Ectodermal cell (in vitro differentiated cells): Measurements from ENCODE around the gene MT1A. TPM values are rescaled to one million over a fixed set of nuclear protein-coding genes. Genes with fewer than 3 reads are reported as not detected.

Experiments
- H3K27ac ChIP-seq: 2 replicates; pipeline ENCODE4 v1.7.0; 2013; ENCODE audit warnings: mild to moderate bottlenecking, low read depth, low read length; ENCODE audit not compliant: insufficient read depth, poor library complexity, severe bottlenecking
- H3K27me3 ChIP-seq: 2 replicates; pipeline ENCODE4 v1.7.0; 2013; ENCODE audit warnings: mild to moderate bottlenecking, low read length; ENCODE audit not compliant: insufficient read depth, control insufficient read depth, poor library complexity, severe bottlenecking
- H3K36me3 ChIP-seq: one replicate; pipeline ENCODE4 v1.7.0; 2013; ENCODE audit warnings: low read length; ENCODE audit not compliant: control insufficient read depth, insufficient read depth
- H3K4me1 ChIP-seq: one replicate; pipeline ENCODE4 v1.7.0; 2013; ENCODE audit warnings: low read length; ENCODE audit not compliant: control insufficient read depth, insufficient read depth
- H3K4me3 ChIP-seq: 2 replicates; pipeline ENCODE4 v1.7.0; 2013; ENCODE audit warnings: low read depth, low read length, control low read depth; ENCODE audit not compliant: insufficient read depth
- H3K9me3 ChIP-seq: 2 replicates; pipeline ENCODE4 v1.7.0; 2013; ENCODE audit warnings: mild to moderate bottlenecking, low read length, moderate library complexity; ENCODE audit not compliant: control insufficient read depth
- WGBS, 2 experiments: methylation state at CpG; one replicate each; pipeline ENCODE4 v1.1.7; 2013; ENCODE audit warnings: missing lambda C conversion rate in 2 of 2; 5-methylcytosine and 5-hydroxymethylcytosine counted together
- polyA plus RNA-seq, 4 experiments: library from polyadenylated mRNA; stranded (reverse); fragments of 50-300 nt; gene quantifications; one replicate each; pipeline ENCODE4 v1.2.3, GENCODE V29; 2013

MT1A gene
- polyA plus RNA-seq (2013, experiment 1 of 4), result not detected
- not detected for polyA plus RNA-seq (2013, experiment 2 of 4)
- polyA plus RNA-seq (2013, experiment 3 of 4), result not detected
- polyA plus RNA-seq (2013, experiment 4 of 4), result not detected

DNA sequence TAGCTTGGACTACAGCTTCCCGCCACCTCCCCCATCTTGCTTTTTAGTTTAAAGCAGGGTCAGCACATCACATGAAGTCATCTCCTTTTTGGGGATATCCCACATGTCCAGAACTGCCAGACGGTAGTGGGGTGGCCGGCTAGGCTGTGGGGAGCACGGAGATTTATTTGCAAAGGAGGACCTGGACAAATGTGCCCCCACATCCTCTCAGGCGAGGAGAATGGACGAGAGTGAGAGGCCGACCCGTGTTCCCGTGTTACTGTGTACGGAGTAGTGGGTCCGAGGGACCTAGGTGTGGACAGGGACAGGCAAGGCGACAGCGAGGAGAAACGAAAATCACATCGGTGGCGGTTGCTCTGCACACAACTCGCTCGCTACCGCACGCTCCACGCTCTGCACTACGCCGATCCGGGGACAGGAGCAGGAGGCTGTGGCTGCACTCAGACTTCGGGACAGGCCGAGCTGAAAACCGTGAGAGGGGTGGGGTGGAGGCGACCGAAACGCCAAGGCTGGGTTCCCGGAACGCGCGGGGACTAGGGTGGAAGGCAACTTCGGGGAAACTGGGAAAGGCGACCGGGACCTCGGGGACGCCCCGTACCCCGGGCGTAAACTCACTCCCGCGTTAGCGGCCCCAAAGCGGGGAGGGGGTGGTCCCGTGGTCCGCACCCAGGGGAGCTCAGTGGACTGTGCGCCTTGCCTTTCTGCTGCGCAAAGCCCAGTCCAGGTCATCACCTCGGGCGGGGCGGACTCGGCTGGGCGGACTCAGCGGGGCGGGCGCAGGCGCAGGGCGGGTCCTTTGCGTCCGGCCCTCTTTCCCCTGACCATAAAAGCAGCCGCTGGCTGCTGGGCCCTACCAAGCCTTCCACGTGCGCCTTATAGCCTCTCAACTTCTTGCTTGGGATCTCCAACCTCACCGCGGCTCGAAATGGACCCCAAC lies at the start of gene MT1A:
MT1A (plus strand) TSS at position 853 of the 937 bp plus-strand sequence; CDS start at position 926, 73 bp downstream.
- H3K4me1 ChIP-seq, result no peaks in the 10 kb centered on the region
- H3K27ac ChIP-seq, result no peak within 1 kb of the TSS
- 2 to 3% methylated on average over 68 of the region's 68 CpGs for WGBS, 2 experiments
- peaks cover 100% of the 10 kb centered on the region for H3K27me3 ChIP-seq
- H3K9me3 ChIP-seq, result no peaks in the 10 kb centered on the region
- H3K4me3 ChIP-seq, result peak within 1 kb of the TSS; percentile 23
- H3K36me3 ChIP-seq, result no peaks in the 10 kb centered on the region

DNA sequence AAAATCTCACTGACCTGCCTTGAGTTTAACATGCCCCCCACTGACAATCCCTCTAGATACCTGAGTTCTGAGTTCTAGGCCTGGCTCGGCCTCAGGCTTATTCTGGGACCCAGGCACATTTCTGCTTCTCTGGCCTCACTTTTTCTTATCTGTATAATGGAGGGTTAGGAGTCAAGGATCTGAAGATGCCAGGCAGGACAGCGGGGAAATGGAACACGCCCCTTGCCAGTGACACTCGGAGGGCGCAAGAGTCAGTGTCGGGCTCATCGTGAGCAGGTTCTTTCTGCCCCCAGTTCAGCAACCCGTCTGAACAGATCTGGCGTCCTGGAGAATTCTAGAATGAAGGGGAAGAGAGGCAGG lies 49.7 kb upstream of the MT1A start:
- H3K4me3 ChIP-seq, result peak overlapping the region; percentile 39
- WGBS, 2 experiments, result 49 to 56% methylated on average over 9 of the region's 9 CpGs
- H3K4me1 ChIP-seq, result peaks cover 4% of the 10 kb centered on the region
- H3K36me3 ChIP-seq, result no peaks in the 10 kb centered on the region
- H3K9me3 ChIP-seq, result no peaks in the 10 kb centered on the region
- H3K27ac ChIP-seq, result no peak overlapping the region
- H3K27me3 ChIP-seq, result peaks cover 68% of the 10 kb centered on the region

DNA sequence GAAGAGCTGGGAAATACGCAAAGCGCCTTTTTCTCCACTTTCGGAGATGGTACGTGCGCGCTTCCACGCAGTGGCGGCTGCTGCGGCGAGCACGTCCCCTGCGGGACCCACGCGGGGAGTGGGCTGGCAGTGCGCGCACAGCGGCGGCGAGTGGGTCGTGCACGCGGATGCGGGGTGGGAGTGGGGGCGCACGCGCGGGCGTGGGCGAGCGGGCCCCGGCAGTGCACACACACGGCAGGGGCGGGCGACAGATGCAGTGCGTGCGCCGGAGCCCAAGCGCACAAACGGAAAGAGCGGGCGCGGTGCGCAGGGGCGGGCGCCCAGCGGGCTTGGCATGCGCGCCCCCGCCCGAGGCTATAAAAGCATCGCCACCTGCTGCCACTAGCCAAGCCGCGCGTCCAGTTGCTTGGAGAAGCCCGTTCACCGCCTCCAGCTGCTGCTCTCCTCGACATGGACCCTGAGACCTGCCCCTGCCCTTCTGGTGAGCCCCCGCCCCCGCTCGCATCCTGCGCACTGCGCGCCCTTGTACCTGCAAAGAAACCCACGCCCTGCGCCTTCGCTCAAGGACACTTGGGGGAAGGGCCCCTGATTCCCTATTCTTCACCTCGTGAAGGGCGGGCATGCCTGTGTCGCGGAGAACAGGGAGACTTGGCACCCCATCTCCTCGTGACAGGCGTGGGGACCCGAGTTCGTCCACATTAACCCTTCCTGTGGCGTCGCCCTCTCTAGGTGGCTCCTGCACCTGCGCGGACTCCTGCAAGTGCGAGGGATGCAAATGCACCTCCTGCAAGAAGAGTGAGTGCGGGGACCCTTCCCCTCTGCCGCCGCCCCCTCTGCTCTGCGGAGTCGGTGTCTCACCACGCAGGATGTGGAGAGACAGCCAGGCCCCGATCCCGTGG lies 49.1 kb upstream of the MT1A start, which contains the start of gene MT3:
MT3 (plus strand) TSS at position 388 of the 899 bp plus-strand sequence; CDS start at position 451, 63 bp downstream.
- peaks cover 68% of the 10 kb centered on the region for H3K27me3 ChIP-seq
- WGBS, 2 experiments, result 7% methylated on average over 87 of the region's 87 CpGs
- peak within 1 kb of the TSS; percentile 39 for H3K4me3 ChIP-seq

DNA sequence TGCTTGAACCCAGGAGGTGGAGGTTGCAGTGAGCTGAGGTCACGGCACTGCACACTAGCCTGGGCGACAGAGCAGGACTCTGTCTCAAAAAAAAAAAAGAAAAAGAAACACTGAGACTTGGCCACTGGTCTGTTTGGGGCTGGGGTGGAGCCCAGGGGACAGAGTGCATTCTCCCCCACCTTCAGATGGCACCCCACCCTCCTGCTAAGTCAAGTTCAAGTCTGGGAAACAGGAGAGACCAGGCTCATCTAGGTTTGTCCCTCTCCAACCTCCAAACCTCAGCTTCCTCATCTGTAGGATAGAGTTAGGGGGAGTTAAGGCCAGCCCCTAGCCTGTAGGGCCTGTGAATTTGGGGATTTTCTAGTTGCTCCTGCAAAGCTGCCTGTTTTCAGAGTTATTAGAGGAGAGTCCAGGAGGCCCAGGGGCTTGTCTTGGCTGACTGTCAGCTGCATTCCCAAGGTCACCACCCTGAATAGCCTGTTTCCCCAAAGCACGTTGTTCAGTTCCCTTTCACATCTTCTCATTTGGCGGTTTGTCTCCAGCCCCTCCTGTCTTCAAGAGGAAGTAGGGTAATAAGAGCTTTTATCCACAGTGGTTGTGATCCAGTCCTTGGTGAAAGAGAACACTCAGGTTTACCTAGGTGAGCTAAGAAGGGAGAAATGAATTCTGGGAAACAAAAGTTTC lies 46.9 kb upstream of the MT1A start:
- 83% methylated on average over 4 of the region's 4 CpGs for WGBS, 2 experiments
- H3K27me3 ChIP-seq, result peaks cover 59% of the 10 kb centered on the region

More for the DNA sequence above, 49.1 kb upstream of the MT1A start, which contains the start of gene MT3:
- H3K4me1 ChIP-seq, result peaks cover 4% of the 10 kb centered on the region
- no peaks in the 10 kb centered on the region for H3K36me3 ChIP-seq
- H3K9me3 ChIP-seq, result no peaks in the 10 kb centered on the region
- no peak within 1 kb of the TSS for H3K27ac ChIP-seq

DNA sequence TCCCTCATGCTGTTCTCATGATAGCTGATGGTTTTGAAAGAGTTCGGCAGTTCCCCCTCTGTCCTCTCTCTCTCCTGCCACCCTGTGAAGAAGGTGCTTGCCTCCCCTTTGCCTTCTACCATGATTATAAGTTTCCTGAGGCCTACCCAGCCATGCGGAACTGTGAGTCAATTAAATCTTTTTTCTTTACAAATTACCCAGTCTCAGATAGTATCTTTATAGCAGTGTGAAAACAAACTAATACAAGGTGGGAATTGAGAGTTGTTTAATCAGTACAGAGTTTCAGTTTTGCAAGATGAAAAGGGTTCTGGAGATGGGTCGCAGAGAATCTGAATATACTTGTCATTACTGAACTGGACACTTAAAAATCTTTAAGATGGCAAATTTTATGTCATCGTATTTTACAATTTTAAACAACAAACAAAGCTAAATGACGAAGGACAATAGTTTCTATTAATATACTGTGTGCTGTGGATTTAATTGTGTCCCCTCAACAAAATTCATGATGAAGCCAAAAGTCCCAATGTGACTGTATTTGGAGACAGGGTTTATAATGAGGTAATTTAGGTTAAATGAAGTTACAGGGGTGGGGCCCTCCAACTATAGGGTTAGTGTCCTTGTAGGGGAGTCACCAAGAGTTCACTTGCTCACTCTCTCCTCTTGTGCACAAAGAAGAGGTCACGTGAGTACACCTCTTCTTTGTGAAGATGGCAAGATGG lies 44.7 kb upstream of the MT1A start:
- H3K9me3 ChIP-seq, result no peaks in the 10 kb centered on the region

More for the DNA sequence above, 46.9 kb upstream of the MT1A start:
- H3K27ac ChIP-seq, result no peak overlapping the region
- H3K9me3 ChIP-seq, result no peaks in the 10 kb centered on the region
- peaks cover 4% of the 10 kb centered on the region for H3K4me1 ChIP-seq
- H3K36me3 ChIP-seq, result no peaks in the 10 kb centered on the region
- H3K4me3 ChIP-seq, result no peak overlapping the region

DNA sequence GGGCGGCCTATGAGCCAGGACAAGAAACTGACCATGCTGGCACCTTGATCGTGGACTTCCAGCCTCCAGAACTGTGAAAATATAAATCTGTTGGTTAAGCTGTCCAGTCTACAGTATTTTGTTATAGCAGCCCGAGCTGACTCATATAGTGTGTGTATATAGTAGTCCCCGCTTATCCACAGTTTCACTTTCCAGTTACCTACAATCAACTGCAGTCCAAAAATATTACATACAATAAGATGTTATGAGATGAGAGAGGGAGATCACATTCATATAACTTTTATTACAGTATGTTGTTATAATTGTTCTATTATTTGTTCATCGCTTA lies 44.2 kb upstream of the MT1A start:
- H3K36me3 ChIP-seq, result no peaks in the 10 kb centered on the region
- no peak overlapping the region for H3K4me3 ChIP-seq
- WGBS, 2 experiments, result 94 to 100% methylated on average over 2 of the region's 5 CpGs
- H3K9me3 ChIP-seq, result no peaks in the 10 kb centered on the region
- no peak overlapping the region for H3K27ac ChIP-seq
- H3K4me1 ChIP-seq, result peaks cover 4% of the 10 kb centered on the region
- H3K27me3 ChIP-seq, result peaks cover 32% of the 10 kb centered on the region

More for the DNA sequence above, 44.7 kb upstream of the MT1A start:
- H3K27me3 ChIP-seq, result peaks cover 37% of the 10 kb centered on the region
- H3K4me1 ChIP-seq, result peaks cover 4% of the 10 kb centered on the region
- H3K4me3 ChIP-seq, result no peak overlapping the region
- H3K36me3 ChIP-seq, result no peaks in the 10 kb centered on the region
- 54 to 67% methylated on average over 4 to 6 of the region's 6 CpGs for WGBS, 2 experiments
- no peak overlapping the region for H3K27ac ChIP-seq

DNA sequence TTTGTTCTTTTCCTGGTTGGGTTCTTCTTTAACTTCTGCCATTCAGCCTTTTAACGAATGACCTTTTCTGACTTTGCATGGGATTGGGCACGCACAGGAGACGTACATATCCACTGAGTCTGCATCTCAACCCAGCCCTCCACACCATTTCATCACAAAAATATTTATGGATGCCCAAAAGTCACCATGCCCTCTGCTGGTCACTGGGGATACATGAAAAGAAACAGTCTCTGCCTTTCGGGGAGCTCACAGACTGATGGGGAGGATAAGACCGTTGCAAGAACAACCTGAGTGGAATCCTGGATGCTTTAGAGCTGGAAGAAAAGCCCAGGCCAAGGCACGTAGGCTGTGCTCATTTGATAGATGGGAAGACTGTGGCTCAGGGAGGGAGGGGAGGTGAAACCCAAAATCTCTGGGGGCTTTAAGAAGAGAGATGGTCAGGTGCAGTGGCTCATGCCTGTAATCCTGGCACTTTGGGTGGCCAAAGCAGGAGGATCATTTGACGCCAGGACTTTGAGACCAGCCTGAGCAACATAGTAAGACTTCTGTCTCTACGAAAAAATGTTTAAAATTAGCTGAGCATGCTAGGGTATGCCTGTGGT lies 38.0 kb upstream of the MT1A start:
- Histone ChIP-seq H3K36me3 (no peaks in the 10 kb centered on the region), H3K4me1 (peaks cover 4% of the 10 kb centered on the region), H3K4me3 (no peak overlapping the region), H3K27ac (no peak overlapping the region), H3K27me3 (peaks cover 9% of the 10 kb centered on the region), H3K9me3 (no peaks in the 10 kb centered on the region)
- 51 to 60% methylated on average over 8 of the region's 8 CpGs for WGBS, 2 experiments

DNA sequence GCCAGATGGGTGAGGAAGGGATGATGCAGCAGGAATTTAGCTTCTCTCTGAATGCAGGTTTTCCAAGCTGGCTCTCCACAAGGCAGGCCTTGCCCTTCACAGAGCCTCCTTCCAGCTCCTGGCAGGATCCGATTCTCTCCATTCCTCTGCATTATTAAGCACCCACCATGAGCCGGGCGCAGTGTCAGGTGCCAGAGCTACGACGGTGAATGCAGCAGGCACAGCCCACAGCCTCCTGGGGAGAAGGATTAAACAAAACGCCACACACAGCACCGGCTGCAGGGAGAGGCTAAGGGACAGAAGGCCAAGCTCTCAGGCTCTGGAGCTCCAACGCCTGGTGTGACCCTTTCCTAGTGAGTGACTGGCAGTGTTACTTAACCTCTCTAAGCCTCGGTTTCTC lies 37.1 kb upstream of the MT1A start:
- WGBS, 2 experiments, result 36 to 47% methylated on average over 9 of the region's 9 CpGs
- Histone ChIP-seq H3K9me3 (no peaks in the 10 kb centered on the region), H3K36me3 (no peaks in the 10 kb centered on the region), H3K27me3 (peaks cover 12% of the 10 kb centered on the region), H3K4me3 (no peak overlapping the region), H3K27ac (no peak overlapping the region), H3K4me1 (peaks cover 4% of the 10 kb centered on the region)

DNA sequence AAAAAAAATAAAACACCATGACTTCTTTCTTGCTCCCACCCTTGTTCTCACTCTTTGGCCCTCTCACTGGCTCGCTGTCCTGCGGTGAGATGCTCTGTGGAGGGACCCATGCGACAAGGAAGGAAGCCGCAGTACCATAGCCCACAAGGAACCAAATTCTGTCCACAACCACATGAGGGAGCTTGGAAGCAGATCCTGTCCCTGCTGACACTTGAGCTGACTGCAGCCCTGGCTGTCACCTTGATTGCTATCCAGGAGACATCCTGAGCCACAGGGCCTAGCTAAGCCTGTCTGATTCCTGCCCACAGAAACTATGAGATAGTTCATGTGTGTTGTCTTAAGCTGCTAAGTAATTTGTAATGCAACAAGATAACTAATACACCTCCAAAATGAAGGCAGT lies 34.9 kb upstream of the MT1A start:
- Histone ChIP-seq H3K4me3 (no peak overlapping the region), H3K9me3 (no peaks in the 10 kb centered on the region), H3K27me3 (peaks cover 35% of the 10 kb centered on the region), H3K27ac (no peak overlapping the region), H3K36me3 (no peaks in the 10 kb centered on the region), H3K4me1 (peaks cover 5% of the 10 kb centered on the region)
- 50 to 52% methylated on average over 4 of the region's 4 CpGs for WGBS, 2 experiments
